SHP77 treated with DMSO at 0.1 percent for 48 hours (cell line): ENCODE results near the gene ANKH.

ENCODE experiments used
- DNase-seq: peaks from one replicate; lab custom pipeline; 2025; lab: John Stamatoyannopoulos, UW

ANKH gene

DNA sequence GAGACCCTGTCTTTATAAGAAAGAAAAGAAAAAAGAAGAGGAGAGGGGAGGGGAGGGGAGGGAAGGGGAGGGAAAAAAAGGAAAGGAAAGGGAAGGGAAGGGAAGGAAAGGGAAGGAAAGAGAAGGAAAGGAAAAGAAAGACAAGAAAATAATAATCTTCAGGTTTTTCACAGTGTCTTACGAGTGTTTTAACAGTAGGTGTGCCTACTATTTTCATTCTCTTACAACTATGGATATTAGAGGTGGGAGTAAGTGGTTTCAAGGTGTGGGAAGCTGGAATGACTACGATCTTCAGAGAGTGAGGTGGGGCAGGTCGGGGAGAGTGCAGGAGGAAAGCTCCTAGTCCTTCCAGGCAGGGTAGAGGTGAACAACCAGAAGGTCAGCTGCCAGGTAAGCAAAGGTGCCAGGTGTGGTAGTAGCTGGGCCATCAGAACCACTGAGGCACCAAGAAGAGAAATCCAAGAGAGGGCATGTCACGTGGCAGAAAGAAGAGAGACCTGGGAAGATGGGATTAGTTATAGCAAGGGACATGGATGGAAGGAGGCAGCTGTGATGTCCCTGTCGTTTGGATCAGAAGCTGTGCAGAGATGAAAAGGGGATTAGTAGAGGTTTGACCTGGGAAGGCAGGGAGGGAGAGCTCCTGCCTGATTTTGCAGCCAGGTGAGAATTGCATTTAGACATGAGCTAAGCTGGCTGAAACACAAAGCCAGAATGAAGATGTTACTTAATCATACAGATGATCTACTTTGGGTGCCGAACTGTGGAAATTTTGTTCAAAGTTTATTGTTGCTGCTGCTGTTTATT lies 111.6 kb downstream of the ANKH start:
- no peak for DNase-seq

DNA sequence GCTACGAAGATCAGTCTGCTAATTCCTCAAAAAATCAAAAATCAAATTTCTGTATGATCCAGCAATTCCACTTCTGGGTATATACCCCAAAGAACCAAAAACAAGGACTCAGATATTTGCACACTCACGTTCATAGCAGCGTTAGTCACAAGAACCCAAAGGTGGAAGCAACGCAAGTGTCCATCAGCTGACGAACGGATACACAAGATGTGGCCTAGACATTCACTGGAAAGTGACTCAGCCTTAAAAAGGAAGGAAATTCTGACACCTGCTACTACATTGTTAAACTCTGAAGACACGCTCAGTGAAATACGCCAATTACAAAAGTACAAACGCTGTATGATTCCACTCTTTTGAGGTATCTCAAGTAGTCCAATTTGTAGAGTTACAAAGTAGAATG lies 113.7 kb downstream of the ANKH start:
- DNase-seq, result no peak

DNA sequence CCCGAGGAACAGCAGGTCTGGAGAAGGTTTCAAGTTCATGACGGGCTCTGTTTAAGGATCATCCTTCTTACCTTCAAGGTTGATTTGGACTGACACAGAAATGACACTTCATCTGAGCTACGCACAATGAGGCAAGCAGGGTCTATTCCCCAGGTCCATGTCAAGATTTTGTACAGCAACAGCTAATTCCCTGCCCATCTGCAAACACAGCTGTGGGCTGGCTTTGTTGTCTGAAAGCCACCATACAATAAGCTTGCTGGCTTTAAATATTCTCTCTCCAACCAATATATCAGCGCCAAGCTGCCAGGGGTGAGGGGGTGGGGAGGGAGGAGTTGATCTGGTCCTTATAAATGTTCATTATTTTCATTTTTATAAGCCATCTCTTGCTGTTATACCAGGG lies 115.1 kb downstream of the ANKH start:
- no peak for DNase-seq

DNA sequence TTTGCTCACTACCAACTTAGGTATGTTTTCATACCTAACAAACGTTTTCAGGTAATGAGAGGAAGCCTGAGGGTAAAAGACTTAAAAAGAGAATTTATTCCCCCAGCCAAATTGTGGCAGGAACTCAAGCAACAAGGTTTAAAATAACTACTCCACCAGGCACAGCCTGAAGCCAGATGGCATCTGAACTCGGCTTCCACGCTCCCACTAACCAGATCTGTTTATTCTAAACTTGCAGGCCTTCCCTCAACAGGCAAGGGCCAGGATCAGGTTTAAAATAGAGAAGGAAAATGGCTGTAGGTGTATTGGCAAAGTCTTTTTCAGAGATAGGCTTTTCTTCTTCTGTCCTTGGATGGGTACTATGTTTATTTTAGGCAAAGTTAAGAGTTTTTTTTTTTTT lies 117.6 kb downstream of the ANKH start:
- DNase-seq, result no peak

DNA sequence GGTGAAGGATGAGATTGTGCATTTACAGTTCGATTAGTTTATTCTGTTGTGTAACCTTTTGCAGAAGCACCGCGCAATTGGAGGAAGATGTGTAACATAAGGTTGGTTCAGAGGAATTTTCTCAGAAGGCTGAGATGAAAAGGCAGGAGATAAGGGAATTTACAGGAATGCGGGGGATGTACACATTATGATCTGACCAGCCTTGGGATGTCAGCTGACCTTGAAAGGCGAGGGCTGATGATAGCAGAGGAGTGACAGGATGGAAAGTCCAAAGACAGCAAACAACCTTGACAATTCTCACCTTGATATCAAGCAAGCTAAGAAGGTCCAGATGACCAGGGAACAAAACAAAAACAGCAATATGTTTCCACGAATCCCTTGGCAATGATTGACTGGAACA lies 118.3 kb downstream of the ANKH start:
- no peak for DNase-seq

DNA sequence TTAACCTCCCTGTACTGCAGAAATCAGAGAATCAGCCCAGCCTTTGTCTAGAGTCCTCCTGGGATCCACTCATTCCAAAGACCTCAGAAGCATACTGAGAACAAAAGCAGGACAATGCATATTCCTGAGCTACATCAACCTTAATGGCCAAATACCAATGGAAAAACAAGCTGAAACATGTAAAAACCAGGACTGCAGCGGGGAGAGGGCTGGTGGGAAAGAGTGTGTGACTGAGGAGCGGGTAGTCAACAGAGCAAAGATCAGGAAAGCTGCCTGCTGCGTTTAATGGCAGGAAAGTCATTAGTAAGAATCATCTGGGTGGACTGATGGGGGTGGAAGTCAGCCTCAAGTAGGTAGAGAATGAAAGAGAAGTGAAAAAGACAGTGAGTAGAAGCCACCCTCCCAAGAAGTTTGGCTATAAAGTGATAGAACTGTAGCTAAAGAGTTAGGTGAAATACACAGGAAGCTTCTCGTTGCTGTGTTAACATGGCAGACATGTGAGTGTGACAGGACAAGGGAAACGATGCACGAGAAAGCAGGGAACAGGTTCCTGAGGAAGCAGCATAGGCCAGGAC lies 119.0 kb downstream of the ANKH start:
- no peak for DNase-seq

DNA sequence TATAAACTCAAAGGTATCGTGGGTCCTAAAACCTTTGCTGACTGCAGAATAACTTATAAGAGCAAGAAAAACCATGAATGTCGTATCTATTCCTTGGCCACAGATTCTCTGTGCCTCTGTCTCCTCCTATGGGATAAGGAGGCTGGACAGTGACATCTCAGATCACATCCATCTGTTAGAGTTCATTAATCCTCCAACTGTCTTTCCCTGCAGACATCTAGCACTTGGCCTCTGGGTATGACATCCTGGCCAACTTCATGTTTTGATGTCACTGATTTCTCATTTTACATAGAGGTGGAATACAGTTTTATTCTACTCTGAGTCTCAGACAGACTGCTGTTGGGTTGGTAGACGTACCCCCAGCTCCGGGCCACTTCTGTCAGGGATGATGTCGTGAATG lies 120.9 kb downstream of the ANKH start:
- no peak for DNase-seq

DNA sequence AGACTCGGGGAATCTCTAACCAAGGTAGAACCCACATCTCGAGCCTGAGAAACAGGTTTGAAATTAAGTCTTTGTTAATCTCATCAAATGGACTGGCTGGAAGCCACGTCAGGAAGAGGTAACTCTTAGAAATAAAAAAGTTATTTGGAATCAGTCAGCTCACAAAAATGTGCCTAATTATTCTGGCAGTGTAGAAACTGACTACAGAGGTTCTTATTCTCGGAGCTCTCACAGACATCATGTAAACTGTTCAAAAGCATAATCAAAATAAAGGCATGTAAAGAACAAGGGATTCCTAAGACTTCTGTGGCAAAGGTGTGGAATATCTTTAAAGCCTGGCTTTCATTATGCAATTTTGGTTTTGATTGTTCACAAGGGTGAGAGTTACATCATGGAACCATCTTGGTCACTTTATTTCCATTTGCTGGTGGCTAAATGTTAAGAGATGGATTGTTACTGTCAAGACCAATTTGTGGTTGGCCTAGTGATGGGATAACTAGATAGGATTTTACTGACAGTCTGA lies 121.9 kb downstream of the ANKH start:
- no peak for DNase-seq

DNA sequence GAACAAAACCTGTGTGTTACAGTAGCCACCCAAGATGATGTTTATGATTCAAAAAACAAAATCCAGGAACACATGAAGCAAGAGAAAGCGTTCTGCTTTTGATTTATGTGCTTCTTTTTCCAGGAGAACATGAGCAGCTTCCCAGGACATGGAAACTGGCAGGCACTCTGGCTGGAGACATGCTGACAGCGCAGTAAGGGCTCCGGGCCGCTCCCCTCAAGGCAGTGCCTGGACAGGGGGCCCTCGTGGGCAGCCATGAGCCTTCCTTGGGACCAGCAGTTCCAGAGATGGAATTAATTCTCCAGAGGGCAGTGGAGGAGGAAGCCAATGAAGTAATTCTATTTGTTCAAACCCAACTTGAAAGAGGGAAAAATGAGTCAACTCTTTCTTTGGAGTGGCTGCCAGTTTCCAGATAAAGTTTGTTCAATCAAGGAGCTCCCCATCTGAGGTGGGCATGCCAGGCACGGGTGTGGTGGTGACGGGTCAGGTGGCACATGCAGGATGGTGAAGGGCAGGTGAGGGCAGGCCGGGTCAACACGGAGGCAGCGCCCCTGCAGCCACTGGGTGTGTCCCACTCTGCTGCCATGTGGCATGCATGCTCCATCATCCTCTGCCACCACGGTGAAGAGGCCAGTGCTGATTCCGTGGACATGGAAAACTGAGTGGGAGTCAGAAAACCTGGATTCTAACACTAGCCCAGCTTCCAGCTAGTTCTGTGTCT lies 123.2 kb downstream of the ANKH start:
- no peak for DNase-seq

DNA sequence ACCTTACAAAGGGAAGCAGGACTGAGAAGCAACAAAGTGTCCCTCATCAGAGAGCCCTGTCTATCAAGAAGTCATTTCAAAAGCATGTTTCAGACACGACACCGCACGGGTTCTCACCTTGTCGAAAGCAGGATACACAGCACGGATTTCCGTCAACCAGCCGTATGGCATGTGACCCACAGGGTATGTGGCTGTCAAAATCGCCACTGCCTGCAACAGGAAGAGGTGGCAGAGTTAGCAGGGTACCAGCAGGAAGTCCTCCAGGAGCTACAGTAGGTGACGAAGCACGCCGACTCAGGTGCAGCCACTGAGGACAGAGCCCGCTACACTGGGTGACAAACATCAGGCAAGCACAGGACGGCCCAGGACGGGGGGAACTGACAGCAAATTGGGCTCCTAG lies 125.8 kb downstream of the ANKH start:
- no peak for DNase-seq

DNA sequence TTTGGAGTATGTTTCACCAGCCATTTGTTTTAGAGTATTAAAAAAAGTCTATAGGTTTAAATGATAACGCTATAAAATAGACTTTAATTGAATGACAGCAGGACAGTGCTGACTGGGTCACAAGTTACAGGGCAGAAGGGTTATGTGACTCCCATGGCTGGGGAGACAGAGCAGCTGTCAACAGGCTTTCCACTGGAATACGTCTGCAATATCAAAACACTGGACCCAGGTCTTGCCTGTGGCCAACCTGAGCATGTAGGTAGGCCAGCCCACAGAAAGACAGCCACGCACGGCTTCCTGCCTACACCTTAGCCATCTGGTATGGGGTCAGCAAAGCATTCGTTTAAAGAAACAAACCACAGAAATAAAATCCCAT lies 126.4 kb downstream of the ANKH start:
- DNase-seq, result no peak

DNA sequence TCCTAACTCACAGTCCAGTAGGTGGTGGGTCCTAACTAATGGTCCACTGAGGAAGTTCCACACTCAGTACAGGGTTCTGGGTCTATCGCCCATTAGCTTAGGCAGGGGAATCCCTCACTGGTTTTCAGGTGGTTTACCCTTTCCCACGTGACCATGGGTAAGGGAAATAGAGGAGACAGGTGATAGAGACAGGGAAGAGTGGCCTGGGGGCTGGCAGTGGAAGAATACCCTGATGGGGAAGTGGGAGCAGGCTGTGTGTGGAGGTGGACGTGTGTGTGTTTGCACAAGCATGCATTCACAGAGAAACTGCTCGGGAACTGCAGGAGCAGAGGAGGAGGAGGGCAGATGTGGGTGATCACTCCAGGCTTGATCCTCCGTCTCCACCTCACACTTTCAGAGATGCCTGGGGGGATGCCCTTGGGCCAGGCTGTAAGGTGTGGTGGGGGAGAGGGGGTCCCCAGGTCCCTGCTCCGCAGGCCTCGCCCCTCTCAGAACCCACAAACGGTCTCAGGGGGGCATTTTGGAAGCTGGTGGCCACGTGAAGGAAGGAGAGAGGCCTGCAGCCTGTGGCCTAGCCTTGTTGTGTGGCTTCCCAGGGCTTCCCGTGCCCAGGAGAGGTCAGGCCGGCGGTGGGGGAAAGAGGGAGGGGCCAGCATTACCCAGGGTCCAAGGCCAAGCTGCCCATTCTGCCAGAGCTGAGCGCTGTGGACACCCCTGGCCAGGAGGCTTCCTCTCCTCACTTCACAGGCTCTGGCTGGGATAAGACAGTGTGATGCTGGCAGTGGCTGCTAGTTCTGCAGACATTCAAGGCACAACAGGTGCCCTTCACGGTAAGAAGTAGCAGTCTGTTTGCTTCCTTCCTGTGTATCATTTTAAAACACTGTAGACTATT lies 127.0 kb downstream of the ANKH start:
- no peak for DNase-seq

DNA sequence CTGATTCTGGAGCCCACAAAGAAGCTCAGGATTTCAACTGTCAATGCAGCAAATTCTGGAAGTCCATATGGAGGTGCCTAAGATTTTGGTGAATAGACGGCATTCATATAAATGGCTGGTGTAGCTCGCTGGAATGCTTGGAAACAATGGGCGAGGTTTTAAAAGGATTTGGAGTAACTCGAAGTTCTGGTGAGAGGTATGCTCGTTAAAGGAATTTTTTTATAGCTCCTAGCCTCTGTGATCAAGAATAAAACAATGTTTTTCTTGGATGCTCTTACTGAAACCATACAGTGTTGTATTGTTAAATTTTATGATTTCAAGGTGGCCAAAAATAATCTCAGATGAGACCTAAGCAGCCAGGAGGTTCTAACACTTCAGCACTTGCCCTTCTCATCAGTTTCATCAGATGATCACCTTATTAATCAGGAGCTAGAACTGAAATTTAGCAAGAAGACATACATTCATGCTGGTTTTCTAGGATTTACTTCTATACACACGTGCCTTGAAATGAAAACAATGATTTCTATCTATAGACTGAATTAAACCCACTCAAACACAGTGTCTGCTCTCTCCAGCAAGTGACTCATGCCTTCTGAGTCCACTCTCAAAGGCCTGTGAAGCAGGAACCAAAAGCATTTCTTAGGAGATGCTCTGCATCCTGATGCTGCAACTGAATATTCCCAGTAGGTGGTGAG lies 127.8 kb downstream of the ANKH start:
- no peak for DNase-seq

DNA sequence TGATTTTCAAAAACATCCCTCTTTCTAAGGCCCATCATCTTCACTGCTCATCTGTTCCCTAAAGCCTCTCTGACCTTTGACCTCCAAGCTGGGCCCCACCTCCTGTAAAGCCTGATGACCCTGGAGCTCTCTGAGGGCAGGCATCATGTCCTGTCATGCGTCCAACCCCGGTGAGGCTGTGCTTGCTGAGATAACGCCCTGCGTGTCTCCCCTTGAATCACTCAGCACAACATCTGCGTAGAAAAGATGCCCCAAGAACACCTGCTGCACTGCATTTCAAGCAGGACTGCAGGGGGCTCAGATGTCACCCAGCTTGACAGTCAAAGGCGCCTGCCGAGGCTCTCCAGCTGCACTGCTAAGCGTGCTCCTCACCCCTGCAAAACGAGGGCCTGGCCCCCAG lies 129.1 kb downstream of the ANKH start:
- no peak for DNase-seq

DNA sequence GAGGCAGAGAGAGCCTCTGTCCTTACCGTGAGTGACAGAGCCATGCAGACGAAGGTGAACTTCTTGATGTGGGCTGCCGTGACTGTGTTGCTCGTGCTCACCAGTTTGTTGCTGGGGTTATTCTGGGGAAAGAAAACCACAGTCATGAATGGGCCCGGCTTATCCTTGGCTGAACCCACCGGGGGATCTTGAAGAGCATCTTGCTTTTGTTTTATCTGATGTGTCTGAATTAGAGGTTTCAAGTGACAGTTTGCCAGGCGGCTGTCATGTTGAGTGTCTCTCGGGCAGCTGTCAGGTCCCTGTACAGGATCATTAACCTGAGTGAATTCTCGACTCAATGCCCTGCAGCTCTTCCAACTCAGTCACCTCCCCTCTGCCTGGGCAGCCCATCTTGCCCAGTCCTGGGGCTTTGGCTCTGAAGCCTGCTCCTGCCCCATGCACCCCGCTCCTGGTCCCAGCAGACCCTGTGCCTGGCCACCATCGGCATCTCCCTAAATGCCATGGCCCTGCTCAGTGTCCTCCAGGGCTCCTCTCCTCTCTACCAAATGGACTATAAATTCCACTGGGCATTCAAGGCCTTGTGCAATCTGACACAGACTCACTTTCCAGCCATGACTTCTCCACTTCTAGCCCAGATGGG lies 129.7 kb downstream of the ANKH start:
- no peak for DNase-seq

DNA sequence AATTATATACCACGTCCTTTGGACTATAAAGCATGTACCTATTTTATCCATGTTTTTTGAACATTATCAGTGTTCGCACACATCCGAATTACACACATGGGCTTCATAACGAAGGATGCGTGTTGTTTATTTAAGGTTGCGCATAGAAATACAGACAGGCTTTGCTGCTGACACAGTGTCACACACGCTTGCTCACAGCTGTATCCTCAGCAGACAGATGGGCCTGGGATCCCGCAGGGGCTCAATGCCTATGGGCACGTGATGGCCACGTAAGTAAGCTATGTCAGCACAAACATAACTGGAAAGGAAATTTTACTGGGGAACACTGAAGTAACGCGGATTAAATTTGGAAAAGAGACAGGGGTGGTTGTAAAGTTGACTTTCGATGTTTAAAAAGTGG lies 130.4 kb downstream of the ANKH start:
- no peak for DNase-seq

DNA sequence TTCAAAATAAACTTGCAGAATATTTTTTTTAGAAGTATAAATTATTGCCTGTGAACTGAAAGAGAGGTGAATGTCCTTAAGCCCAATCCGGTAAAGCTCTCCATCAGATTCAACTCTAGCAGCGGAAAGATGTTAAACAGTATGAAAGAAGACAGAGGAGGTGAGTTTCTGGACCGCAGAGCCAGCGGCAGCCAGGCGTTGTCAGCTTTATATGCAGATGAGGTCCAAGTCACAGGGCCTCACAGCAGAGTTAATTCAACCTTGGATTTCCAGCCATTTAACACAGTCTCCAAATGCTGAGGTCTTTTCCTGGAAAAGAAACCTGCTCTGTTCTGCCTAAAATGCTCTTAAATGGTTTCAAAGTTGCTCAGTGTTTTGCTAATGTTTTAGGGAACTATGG lies 131.6 kb downstream of the ANKH start:
- DNase-seq, result no peak

DNA sequence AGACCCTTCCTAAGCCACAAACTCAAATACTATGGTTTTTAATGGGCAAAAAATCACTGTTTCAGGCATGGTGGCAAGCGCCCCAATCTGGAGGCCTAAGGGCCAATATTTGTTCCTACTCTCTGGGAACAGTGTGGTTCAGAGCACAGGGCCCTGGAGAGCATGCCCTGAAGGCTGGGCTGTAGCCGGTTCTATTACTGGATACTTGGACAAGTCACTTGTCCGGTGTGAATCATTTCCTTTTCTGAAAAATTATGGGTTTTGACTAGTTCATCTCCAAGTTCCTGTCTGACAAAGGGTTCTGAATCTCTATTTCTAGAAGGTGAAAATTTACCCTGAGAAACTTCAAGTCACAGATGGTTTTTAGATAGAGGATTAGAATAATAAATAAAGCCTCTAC lies 132.0 kb downstream of the ANKH start:
- no peak for DNase-seq

DNA sequence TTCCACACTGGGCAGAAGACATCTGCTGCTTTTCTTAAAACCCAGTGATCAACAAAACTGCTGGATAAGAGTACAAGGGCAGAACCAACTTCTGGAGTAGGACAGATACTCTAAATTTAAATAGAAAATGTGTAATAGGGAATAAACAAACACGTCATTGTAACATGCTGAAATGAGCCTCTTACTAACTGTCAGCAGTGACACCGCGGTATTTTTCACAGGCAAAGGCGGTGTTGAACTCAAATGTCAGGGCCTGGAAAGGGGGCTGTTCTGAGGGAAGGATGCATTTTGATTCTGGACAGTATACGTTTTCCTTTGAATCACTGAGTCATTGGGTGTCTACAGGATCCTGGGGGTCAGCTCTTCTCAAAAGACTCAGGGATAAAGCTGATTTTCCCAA lies 133.5 kb downstream of the ANKH start:
- no peak for DNase-seq

DNA sequence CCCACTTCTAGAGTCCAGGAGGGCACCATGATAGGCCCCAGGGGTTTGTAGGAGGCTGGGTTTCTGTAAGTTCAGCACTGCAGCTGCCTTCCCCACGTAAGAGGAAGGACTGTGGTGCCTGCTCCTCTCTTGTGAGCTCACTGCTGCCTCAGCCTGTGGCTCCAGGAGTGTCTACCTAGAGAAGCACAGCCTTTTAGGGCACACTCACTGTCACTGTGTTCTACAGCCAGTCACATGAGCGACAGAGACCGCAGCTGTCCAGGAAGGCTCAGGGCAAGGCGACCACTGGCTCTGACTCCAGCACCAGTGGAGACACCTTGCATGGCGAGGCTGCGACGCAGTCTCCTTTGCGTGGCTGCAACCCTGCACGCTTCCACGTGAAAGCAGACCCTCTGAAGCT lies 134.3 kb downstream of the ANKH start:
- DNase-seq, result no peak

DNA sequence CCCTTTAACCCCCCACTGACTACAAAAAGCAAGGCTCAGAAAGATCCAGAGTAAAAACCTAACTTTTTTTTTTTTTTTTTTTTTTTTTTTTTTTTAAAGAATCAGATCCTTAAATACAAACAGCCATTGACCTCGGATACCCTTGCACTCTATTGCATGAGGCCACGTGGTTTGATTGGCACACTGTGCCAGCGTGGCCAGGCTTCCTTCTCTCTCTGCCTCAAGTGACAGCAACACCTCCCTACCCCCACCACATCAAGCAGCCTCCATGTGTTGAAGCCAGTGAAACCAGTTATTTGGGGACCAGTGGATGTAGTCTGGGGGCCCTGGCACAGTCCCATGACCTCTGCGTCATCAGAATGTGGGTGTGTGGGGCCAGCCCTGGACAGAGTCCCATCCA lies 135.6 kb downstream of the ANKH start:
- DNase-seq, result no peak
